Activated CD8-positive, alpha-beta T cell treated with anti-CD3 and anti-CD28 coated beads for 36 hours (primary cell): ENCODE measurements around the gene USP40. TPM values are rescaled to one million over a fixed set of nuclear protein-coding genes. Genes with fewer than 3 reads are reported as not detected.

Experiments used
- ATAC-seq: fragments of 200-7000 bp; cut with Tn5 transposase; one replicate; pipeline ENCODE4 v1.10.0; 2021; ENCODE audit warnings: mild to moderate bottlenecking, moderate library complexity
- CTCF ChIA-PET: fragments of 350-600 bp; sonication (Branson Sonifier 250); formaldehyde crosslinking; loops from one replicate; lab custom pipeline; 2021; ENCODE audit warnings: antibody characterized with exemption; lab: Charles Lee
- POLR2A ChIA-PET: fragments of 350-600 bp; sonication (Branson Sonifier 250); formaldehyde crosslinking; loops from one replicate; lab custom pipeline; 2021; ENCODE audit warnings: antibody characterized with exemption; lab: Charles Lee
- DNase-seq: peaks from one replicate; pipeline ENCODE4 v3.0.0-alpha.2; 2020
- H3K27ac Mint-ChIP-seq: one replicate; pipeline ENCODE4 v1.8.0; 2021; ENCODE audit warnings: mild to moderate bottlenecking, mixed read lengths
- H3K27me3 Mint-ChIP-seq: one replicate; pipeline ENCODE4 v1.8.0; 2021; ENCODE audit warnings: mixed read lengths
- H3K36me3 Mint-ChIP-seq: one replicate; pipeline ENCODE4 v1.8.0; 2021; ENCODE audit warnings: low read depth, mixed read lengths
- H3K4me1 Mint-ChIP-seq: one replicate; pipeline ENCODE4 v1.8.0; 2021; ENCODE audit warnings: low read depth, mixed read lengths
- H3K4me3 Mint-ChIP-seq: one replicate; pipeline ENCODE4 v1.8.0; 2021; ENCODE audit warnings: mild to moderate bottlenecking, moderate library complexity, mixed read lengths
- H3K9me3 Mint-ChIP-seq: one replicate; pipeline ENCODE4 v1.8.0; 2021; ENCODE audit warnings: mixed read lengths
- intact Hi-C: fragments of 100-400 bp; cut with micrococcal nuclease; formaldehyde crosslinking; loops from one replicate; pipeline ENCODE4 v1.10.0; 2022
- total RNA-seq, 2 experiments: library from RNA; stranded (reverse); gene quantifications; one replicate each; pipeline ENCODE4 v1.2.3, GENCODE V29; 2021
- TF ChIP-seq, protein P1 (sequence below): fragments of 200-600 bp; IDR thresholded peaks from one replicate; pipeline ENCODE4 v1.8.0; 2022; ENCODE audit warnings: antibody characterized with exemption, mild to moderate bottlenecking

USP40 gene
- total RNA-seq, 2 experiments from 2014 or later = 14.0 to 15.8 TPM

DNA sequence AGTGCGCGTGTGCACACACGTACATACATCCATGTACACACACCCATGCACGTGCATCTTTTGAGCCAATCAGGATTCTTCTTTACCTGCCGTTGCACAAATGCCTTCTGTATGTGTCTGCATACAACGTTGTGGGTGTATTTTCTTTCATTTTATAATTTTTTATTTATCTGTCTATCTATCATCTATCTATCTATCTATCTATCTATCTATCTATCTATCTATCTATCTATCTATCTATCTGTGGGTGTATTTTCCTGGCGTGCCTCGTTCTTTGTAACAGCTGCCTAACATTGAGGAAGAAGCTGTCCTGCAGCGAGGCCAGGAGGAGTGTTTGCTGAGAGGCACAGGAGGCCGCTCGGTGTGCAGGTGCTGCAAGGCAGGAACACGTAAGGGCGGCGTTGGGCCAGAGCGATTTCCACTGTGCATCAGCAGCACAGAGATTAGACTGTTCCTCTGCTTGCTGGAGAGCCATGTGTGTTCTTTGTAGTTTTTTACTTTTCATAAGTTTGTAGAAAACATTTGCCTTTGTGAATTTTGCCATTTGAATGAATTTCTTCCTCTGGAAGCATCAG lies 127.9 kb downstream of the USP40 start:
- no peaks in the 10 kb centered on the region for H3K27me3 Mint-ChIP-seq

GRCh38 chr2:233437439-233437955 lies 129.1 kb downstream of the USP40 start:
- intact Hi-C loops = no loop called here
- Mint-ChIP-seq H3K27ac (no peak overlapping the region), H3K27me3 (no peaks in the 10 kb centered on the region), H3K4me3 (no peak overlapping the region), H3K9me3 (no peaks in the 10 kb centered on the region), H3K4me1 (peaks cover 14% of the 10 kb centered on the region), H3K36me3 (peaks cover 27% of the 10 kb centered on the region)
- CTCF ChIA-PET = interaction anchor here (1.0 to 10.0 kb wide), 3 partner anchors 10 to 34 kb away, joined by 3 to 213 read pairs (median 11); no protein-coding TSS in a partner anchor
- ATAC-seq (no peak), DNase-seq (no peak)
- POLR2A ChIA-PET = interaction anchor here (0.7 to 2.1 kb wide), 2 partner anchors 18 to 103 kb away, joined by 3 to 7 read pairs; no protein-coding TSS in a partner anchor
- TF ChIP-seq, protein P1, sequence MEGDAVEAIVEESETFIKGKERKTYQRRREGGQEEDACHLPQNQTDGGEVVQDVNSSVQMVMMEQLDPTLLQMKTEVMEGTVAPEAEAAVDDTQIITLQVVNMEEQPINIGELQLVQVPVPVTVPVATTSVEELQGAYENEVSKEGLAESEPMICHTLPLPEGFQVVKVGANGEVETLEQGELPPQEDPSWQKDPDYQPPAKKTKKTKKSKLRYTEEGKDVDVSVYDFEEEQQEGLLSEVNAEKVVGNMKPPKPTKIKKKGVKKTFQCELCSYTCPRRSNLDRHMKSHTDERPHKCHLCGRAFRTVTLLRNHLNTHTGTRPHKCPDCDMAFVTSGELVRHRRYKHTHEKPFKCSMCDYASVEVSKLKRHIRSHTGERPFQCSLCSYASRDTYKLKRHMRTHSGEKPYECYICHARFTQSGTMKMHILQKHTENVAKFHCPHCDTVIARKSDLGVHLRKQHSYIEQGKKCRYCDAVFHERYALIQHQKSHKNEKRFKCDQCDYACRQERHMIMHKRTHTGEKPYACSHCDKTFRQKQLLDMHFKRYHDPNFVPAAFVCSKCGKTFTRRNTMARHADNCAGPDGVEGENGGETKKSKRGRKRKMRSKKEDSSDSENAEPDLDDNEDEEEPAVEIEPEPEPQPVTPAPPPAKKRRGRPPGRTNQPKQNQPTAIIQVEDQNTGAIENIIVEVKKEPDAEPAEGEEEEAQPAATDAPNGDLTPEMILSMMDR = no peak

More for the DNA sequence above, 127.9 kb downstream of the USP40 start:
- peaks cover 17% of the 10 kb centered on the region for H3K4me1 Mint-ChIP-seq
- H3K4me3 Mint-ChIP-seq = no peak overlapping the region
- intact Hi-C loops = no loop called here
- ChIA-PET CTCF (interaction anchor here (10.0 kb wide), 1 partner anchor 35 kb away, joined by 213 read pairs; no protein-coding TSS in a partner anchor), POLR2A (no interaction called here)
- DNase-seq = no peak
- ATAC-seq = no peak
- TF ChIP-seq, protein P1 = no peak
- H3K36me3 Mint-ChIP-seq = peaks cover 28% of the 10 kb centered on the region
- H3K27ac Mint-ChIP-seq = no peak overlapping the region
- no peaks in the 10 kb centered on the region for H3K9me3 Mint-ChIP-seq

- TF ChIP-seq, protein P1 = no peak
- Mint-ChIP-seq H3K9me3 (no peaks in the 10 kb centered on the region), H3K4me3 (no peak overlapping the region), H3K36me3 (peaks cover 27% of the 10 kb centered on the region), H3K27ac (peak overlapping the region; percentile 49), H3K4me1 (peaks cover 11% of the 10 kb centered on the region), H3K27me3 (no peaks in the 10 kb centered on the region)
- CTCF ChIA-PET = interaction anchor here (1.0 to 10.0 kb wide), 4 partner anchors 10 to 34 kb away, joined by 3 to 213 read pairs (median 10); no protein-coding TSS in a partner anchor
- ATAC-seq (no peak), DNase-seq (no peak)
- POLR2A ChIA-PET = interaction anchor here (2.1 kb wide), 1 partner anchor 17 kb away, joined by 7 read pairs; no protein-coding TSS in a partner anchor
- intact Hi-C loops = no loop called here
Observed at GRCh38 chr2:233436691-233437438, 129.7 kb downstream of the USP40 start.

GRCh38 chr2:233436191-233436581 lies 130.4 kb downstream of the USP40 start:
- Mint-ChIP-seq H3K4me1 (peaks cover 12% of the 10 kb centered on the region), H3K9me3 (no peaks in the 10 kb centered on the region), H3K27me3 (no peaks in the 10 kb centered on the region), H3K4me3 (no peak overlapping the region), H3K27ac (no peak overlapping the region), H3K36me3 (peaks cover 32% of the 10 kb centered on the region)
- ATAC-seq (no peak), DNase-seq (no peak)
- CTCF ChIA-PET = interaction anchor here (1.5 to 2.6 kb wide), 3 partner anchors 10 to 32 kb away, joined by 4 to 11 read pairs (median 8); no protein-coding TSS in a partner anchor
- POLR2A ChIA-PET = interaction anchor here (2.1 kb wide), 1 partner anchor 17 kb away, joined by 7 read pairs; no protein-coding TSS in a partner anchor
- intact Hi-C loops = no loop called here
- TF ChIP-seq, protein P1 = no peak
